ENCODE results near the gene FUT3.
"Not testable (repeated sequence)": the region's sequence is repeated elsewhere in the genome, so short reads cannot be mapped to it uniquely, and the experiment has no call there.

FUT3 gene

GRCh38 chr19:5864725-5865486 lies 13.7 kb upstream of the FUT3 start:
- no peak for DNase-seq
- intact Hi-C loops (cut with DNase I; ENCODE audit: low total_unique reads) = no loop called here
- no peak overlapping the region for H3K4me3 ChIP-seq
- no peaks in the 10 kb centered on the region for H3K36me3 ChIP-seq
- peaks cover 0 to 54% of the 10 kb centered on the region in 2 donors for H3K27me3 ChIP-seq
- no peaks in the 10 kb centered on the region for H3K4me1 ChIP-seq
- H3K9me3 ChIP-seq = no peaks in the 10 kb centered on the region
- no peak overlapping the region for H3K27ac ChIP-seq
- TF ChIP-seq CTCF (IDR thresholded peaks at IDR 0.05) = peak in 1 of 2 experiments; percentile 10

- Histone ChIP-seq H3K27ac (no peak overlapping the region), H3K9me3 (no peaks in the 10 kb centered on the region), H3K4me1 (no peaks in the 10 kb centered on the region), H3K27me3 (peaks cover 0 to 58% of the 10 kb centered on the region in 2 donors), H3K36me3 (no peaks in the 10 kb centered on the region), H3K4me3 (no peak overlapping the region)
- intact Hi-C loops (cut with DNase I; ENCODE audit: low total_unique reads) = no loop called here
- no peak for TF ChIP-seq CTCF (IDR thresholded peaks at IDR 0.05)
- no peak for DNase-seq
Observed at GRCh38 chr19:5864013-5864720, 12.9 kb upstream of the FUT3 start.

- no peak for DNase-seq
- Histone ChIP-seq H3K27ac (no peak overlapping the region), H3K27me3 (peaks cover 0 to 60% of the 10 kb centered on the region in 2 donors), H3K4me1 (no peaks in the 10 kb centered on the region), H3K36me3 (no peaks in the 10 kb centered on the region), H3K9me3 (no peaks in the 10 kb centered on the region), H3K4me3 (no peak overlapping the region)
- intact Hi-C loops (cut with DNase I; ENCODE audit: low total_unique reads) = no loop called here
- no peak for TF ChIP-seq CTCF (IDR thresholded peaks at IDR 0.05)
Observed at GRCh38 chr19:5863030-5863665, 11.9 kb upstream of the FUT3 start.

GRCh38 chr19:5857203-5858081 lies 6.2 kb upstream of the FUT3 start:
- intact Hi-C loops (cut with DNase I; ENCODE audit: low total_unique reads) = no loop called here
- no peak for DNase-seq

GRCh38 chr19:5855151-5855550 lies 3.9 kb upstream of the FUT3 start:
- H3K4me3 ChIP-seq; intact Hi-C loops (cut with DNase I; ENCODE audit: low total_unique reads); DNase-seq; H3K4me1 ChIP-seq; H3K36me3 ChIP-seq; H3K9me3 ChIP-seq; H3K27ac ChIP-seq: not testable (repeated sequence)
- H3K27me3 ChIP-seq = peaks cover 0 to 12% of the 10 kb centered on the region in 2 donors

More at GRCh38 chr19:5857203-5858081, 6.2 kb upstream of the FUT3 start:
- no peak overlapping the region for H3K27ac ChIP-seq
- no peaks in the 10 kb centered on the region for H3K36me3 ChIP-seq
- no peaks in the 10 kb centered on the region for H3K9me3 ChIP-seq
- H3K27me3 ChIP-seq = peaks cover 0 to 10% of the 10 kb centered on the region in 2 donors
- no peak overlapping the region for H3K4me3 ChIP-seq
- no peak for TF ChIP-seq CTCF (IDR thresholded peaks at IDR 0.05)
- no peaks in the 10 kb centered on the region for H3K4me1 ChIP-seq

- H3K36me3 ChIP-seq; H3K4me1 ChIP-seq; H3K9me3 ChIP-seq; DNase-seq; H3K27me3 ChIP-seq; H3K4me3 ChIP-seq; H3K27ac ChIP-seq; intact Hi-C loops (cut with DNase I; ENCODE audit: low total_unique reads): not testable (repeated sequence)
Observed at GRCh38 chr19:5854121-5854520, 2.9 kb upstream of the FUT3 start.
